B cell (primary cell): Measurements from ENCODE around the gene AGTPBP1.

Experiments
- CTCF ChIP-seq: fragments of 200-600 bp; IDR thresholded peaks from one replicate; pipeline ENCODE4 v1.8.0; 2022; ENCODE audit warnings: antibody characterized with exemption, mild to moderate bottlenecking
- EZH2 ChIP-seq: IDR thresholded peaks from 2 replicates; pipeline ENCODE4 v1.6.1; 2012; ENCODE audit warnings: borderline replicate concordance, low read depth, mild to moderate bottlenecking, moderate library complexity, low read length; ENCODE audit not compliant: insufficient read depth, poor library complexity, severe bottlenecking

GRCh38 chr9:85515021-85515420 lies 226.7 kb downstream of the AGTPBP1 start:
- TF ChIP-seq CTCF (no peak), EZH2 (no peak)
